Lung (tissue), 12 donors: ENCODE results near the gene CHSY3. TPM values are rescaled to one million over a fixed set of nuclear protein-coding genes. Genes with fewer than 3 reads are reported as not detected.
A peak's percentile ranks its signal among the peaks of the same experiment; 100 is the strongest.

ENCODE experiments used
- ATAC-seq: fragments of 200-7000 bp; cut with Tn5 transposase; one replicate; pipeline ENCODE4 v1.9.1; 2020; ENCODE audit warnings: moderate number of reproducible peaks; ENCODE audit not compliant: insufficient read depth, low FRiP score
- DNase-seq, 3 donors: peaks; one replicate each; pipeline ENCODE4 v3.0.0-alpha.2; 2013 to 2017
- H3K27ac ChIP-seq, 2 donors: one replicate each; pipeline ENCODE4 v1.5.1; 2013; ENCODE audit warnings: mild to moderate bottlenecking in 2 of 2, moderate library complexity in 2 of 2, control low read depth in 1 of 2, inconsistent platforms in 1 of 2, low read depth in 1 of 2, low read length in 1 of 2
- H3K27me3 ChIP-seq, 3 donors: one replicate each; pipeline ENCODE4 v1.5.1; 2013; ENCODE audit warnings: low read length in 2 of 3; ENCODE audit not compliant: control insufficient read depth in 3 of 3, insufficient read depth in 3 of 3
- H3K36me3 ChIP-seq, 4 donors: one replicate each; pipeline ENCODE4 v1.5.1; 2013; ENCODE audit warnings: low read length in 4 of 4, mild to moderate bottlenecking in 1 of 4, moderate library complexity in 1 of 4; ENCODE audit not compliant: control insufficient read depth in 4 of 4, insufficient read depth in 4 of 4
- H3K4me1 ChIP-seq, 5 donors: one replicate each; pipeline ENCODE4 v1.5.1; 2013; ENCODE audit warnings: low read length in 5 of 5, mild to moderate bottlenecking in 2 of 5, moderate library complexity in 1 of 5; ENCODE audit not compliant: control insufficient read depth in 5 of 5, insufficient read depth in 5 of 5
- H3K4me3 ChIP-seq: one replicate; pipeline ENCODE4 v1.5.1; 2013; ENCODE audit warnings: mild to moderate bottlenecking, control low read depth, moderate library complexity
- H3K9ac ChIP-seq, 2 donors: one replicate each; pipeline ENCODE4 v1.5.1; 2013; ENCODE audit warnings: low read length in 2 of 2, control low read depth in 1 of 2; ENCODE audit not compliant: insufficient read depth in 1 of 2
- H3K9me3 ChIP-seq, 4 donors: one replicate each; pipeline ENCODE4 v1.5.1; 2013; ENCODE audit warnings: low read length in 3 of 4, mild to moderate bottlenecking in 1 of 4, moderate library complexity in 1 of 4; ENCODE audit not compliant: control insufficient read depth in 4 of 4, insufficient read depth in 3 of 4
- CTCF ChIP-seq: IDR thresholded peaks from 2 replicates; pipeline ENCODE4 v1.5.1; 2012; ENCODE audit warnings: mild to moderate bottlenecking; ENCODE audit errors: control extremely low read depth, extremely low read depth
- WGBS, 2 donors: extraction: QIAGEN DNeasy Blood & Tissue Kit; methylation state at CpG; one replicate each; pipeline ENCODE4 v1.1.7; 2013; 5-methylcytosine and 5-hydroxymethylcytosine counted together
- polyA plus RNA-seq, 2 donors: library from polyadenylated mRNA; stranded (reverse); fragments of 200-250 nt; gene quantifications; one replicate each; pipeline ENCODE4 v1.2.1, GENCODE V29; 2013
- total RNA-seq, 2 donors: library from RNA; depleted of rRNA in 1 of 2; stranded (reverse); fragments of >200 nt in 1 of 2; gene quantifications; one replicate each; pipeline ENCODE4 v1.2.1, GENCODE V29; 2014 to 2021
- donor health status: control.
- donor health status: control.
- donor health status: Bipolar disorder and iron deficiency.
- donor health status: healthy.
- donor health status: DM: yes; HTN: yes; CAD: no.

Gene CHSY3
- total and polyA plus RNA-seq, 4 donors, result 0.41 to 6.7 (median 3.0) TPM

DNA sequence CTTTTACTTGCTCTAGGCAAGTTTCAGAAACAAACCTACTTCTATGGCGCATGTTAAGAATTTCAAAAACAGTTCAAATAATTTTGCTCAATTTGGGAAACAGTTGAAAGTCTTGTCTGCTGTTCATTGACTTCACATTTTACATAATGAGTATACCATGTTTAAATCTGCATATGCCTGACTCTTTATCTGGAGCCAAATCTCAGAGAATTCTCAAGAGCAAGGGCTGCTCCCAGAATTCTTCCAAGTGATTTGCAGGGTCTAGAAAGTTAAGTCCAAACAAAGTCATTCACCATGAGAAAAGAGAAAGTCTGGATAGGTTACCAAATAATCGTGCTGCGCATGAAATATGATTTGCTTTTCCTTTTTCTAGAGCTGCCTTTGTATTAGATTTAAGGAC is 160.2 kb downstream of the CHSY3 start:
- no peak for ATAC-seq

DNA sequence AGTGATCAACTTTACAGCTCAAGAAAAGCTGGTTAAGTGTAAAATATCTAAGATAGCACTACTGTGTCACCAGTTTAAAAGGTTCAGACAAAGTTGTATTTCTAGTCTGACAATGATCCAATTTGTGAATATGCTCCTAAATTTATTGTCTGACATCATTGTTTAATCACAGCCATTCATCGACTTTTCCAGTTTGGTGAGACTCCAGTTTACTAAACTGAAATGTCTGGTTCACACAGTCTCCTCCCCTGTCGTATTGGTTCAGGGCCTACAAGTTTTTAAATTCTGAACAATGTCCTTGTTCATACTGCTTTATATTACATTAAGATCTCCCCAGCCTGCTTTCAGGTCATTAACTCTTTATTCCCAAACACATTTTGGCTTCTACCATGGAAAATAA is 161.4 kb downstream of the CHSY3 start:
- DNase-seq (no peak), ATAC-seq (no peak)
- Histone ChIP-seq H3K27me3 (no peaks in the 10 kb centered on the region), H3K36me3 (no peaks in the 10 kb centered on the region), H3K9ac (no peak overlapping the region), H3K4me1 (peaks cover 0 to 2% (median 0%) of the 10 kb centered on the region in 5 donors), H3K27ac (no peak overlapping the region), H3K4me3 (no peak overlapping the region), H3K9me3 (peaks cover 0 to 2% (median 0%) of the 10 kb centered on the region in 4 donors)
- TF ChIP-seq CTCF, result no peak
- 84 to 85% methylated on average over 2 of the region's 2 CpGs for WGBS, 2 donors

More for the DNA sequence above, 160.2 kb downstream of the CHSY3 start:
- H3K27ac ChIP-seq, result no peak overlapping the region
- H3K4me3 ChIP-seq, result no peak overlapping the region
- no peak overlapping the region for H3K9ac ChIP-seq
- TF ChIP-seq CTCF, result no peak
- peaks cover 0 to 2% (median 0%) of the 10 kb centered on the region in 5 donors for H3K4me1 ChIP-seq
- WGBS, 2 donors, result 95 to 97% methylated on average over 3 of the region's 3 CpGs
- DNase-seq, result no peak
- H3K27me3 ChIP-seq, result no peaks in the 10 kb centered on the region
- H3K36me3 ChIP-seq, result no peaks in the 10 kb centered on the region
- peaks cover 0 to 2% (median under 1%) of the 10 kb centered on the region in 4 donors for H3K9me3 ChIP-seq

GRCh38 chr5:130066644-130067043 is 162.4 kb downstream of the CHSY3 start:
- no peak for TF ChIP-seq CTCF
- Histone ChIP-seq H3K27ac (no peak overlapping the region), H3K36me3 (no peaks in the 10 kb centered on the region), H3K27me3 (no peaks in the 10 kb centered on the region), H3K4me1 (peaks cover 0 to 2% (median 0%) of the 10 kb centered on the region in 5 donors), H3K9me3 (peaks cover 0 to 2% (median 0%) of the 10 kb centered on the region in 4 donors), H3K4me3 (no peak overlapping the region), H3K9ac (no peak overlapping the region)
- peak in 1 of 3 donors; percentile 21 for DNase-seq
- 75 to 77% methylated on average over 3 of the region's 3 CpGs for WGBS, 2 donors
- no peak for ATAC-seq

- no peak overlapping the region for H3K9ac ChIP-seq
These were observed 163.1 kb downstream of the CHSY3 start for GRCh38 chr5:130067364-130067763.

More at GRCh38 chr5:130067364-130067763, 163.1 kb downstream of the CHSY3 start:
- Histone ChIP-seq H3K4me1 (peaks cover 0 to 2% (median 0%) of the 10 kb centered on the region in 5 donors), H3K27me3 (no peaks in the 10 kb centered on the region), H3K36me3 (no peaks in the 10 kb centered on the region), H3K9me3 (peaks cover 0 to 2% (median 0%) of the 10 kb centered on the region in 4 donors), H3K4me3 (no peak overlapping the region), H3K27ac (no peak overlapping the region)
- peak; percentile 27 for ATAC-seq
- DNase-seq, result peak in 2 of 3 donors; percentile 16 to 23
- TF ChIP-seq CTCF, result no peak
